Thoracic aorta (tissue), 2 donors: Measurements from ENCODE around the gene MVB12B. TPM values are rescaled to one million over a fixed set of nuclear protein-coding genes. Genes with fewer than 3 reads are reported as not detected.

Experiments used
- ATAC-seq: fragments of 150-250 bp; one replicate; pipeline ENCODE4 v1.8.0; 2017; ENCODE audit warnings: low read depth; ENCODE audit not compliant: insufficient number of reproducible peaks, low FRiP score
- DNase-seq: peaks from one replicate; pipeline ENCODE4 v3.0.0-alpha.2; 2020; ENCODE audit warnings: low spot score
- H3K27ac ChIP-seq, 2 donors: fragments of 200-600 bp; sonication (generic); 1 replicate in 1 of 2; 2 replicates in 1 of 2; pipeline ENCODE4 v1.5.1; 2016; ENCODE audit warnings: mild to moderate bottlenecking in 2 of 2, moderate library complexity in 2 of 2
- H3K27me3 ChIP-seq: fragments of 200-600 bp; sonication (generic); replicated peaks from 2 replicates; pipeline ENCODE4 v1.6.0; 2016; ENCODE audit warnings: mild to moderate bottlenecking; ENCODE audit not compliant: insufficient read depth
- H3K36me3 ChIP-seq: fragments of 200-600 bp; sonication (generic); one replicate; pipeline ENCODE4 v1.5.1; 2016
- H3K4me1 ChIP-seq, 2 donors: fragments of 200-600 bp; sonication (generic); 1 replicate in 1 of 2; 2 replicates in 1 of 2; pipeline versions ENCODE4 v1.5.1 to v1.6.0; 2016; ENCODE audit warnings: low read depth in 2 of 2, mild to moderate bottlenecking in 1 of 2; ENCODE audit not compliant: control insufficient read depth in 1 of 2
- H3K4me3 ChIP-seq: fragments of 200-600 bp; sonication (generic); 2 replicates; pipeline ENCODE4 v1.5.1; 2016; ENCODE audit warnings: mild to moderate bottlenecking
- H3K9me3 ChIP-seq: fragments of 200-600 bp; sonication (generic); 2 replicates; pipeline ENCODE4 v1.5.1; 2016
- total RNA-seq, 2 donors: library from RNA; depleted of rRNA; stranded (reverse); fragments of >200 nt; gene quantifications; one replicate each; pipeline versions ENCODE4 v1.1.0 to v1.2.3, GENCODE V29; 2016
- TF ChIP-seq, protein P1 (sequence below): fragments of 200-600 bp; sonication (generic); IDR thresholded peaks from one replicate; pipeline ENCODE4 v1.5.1; 2019; ENCODE audit warnings: antibody characterized with exemption

MVB12B gene
- total RNA-seq, 2 donors from 2014 or later: 18.4 to 21.7 TPM

DNA sequence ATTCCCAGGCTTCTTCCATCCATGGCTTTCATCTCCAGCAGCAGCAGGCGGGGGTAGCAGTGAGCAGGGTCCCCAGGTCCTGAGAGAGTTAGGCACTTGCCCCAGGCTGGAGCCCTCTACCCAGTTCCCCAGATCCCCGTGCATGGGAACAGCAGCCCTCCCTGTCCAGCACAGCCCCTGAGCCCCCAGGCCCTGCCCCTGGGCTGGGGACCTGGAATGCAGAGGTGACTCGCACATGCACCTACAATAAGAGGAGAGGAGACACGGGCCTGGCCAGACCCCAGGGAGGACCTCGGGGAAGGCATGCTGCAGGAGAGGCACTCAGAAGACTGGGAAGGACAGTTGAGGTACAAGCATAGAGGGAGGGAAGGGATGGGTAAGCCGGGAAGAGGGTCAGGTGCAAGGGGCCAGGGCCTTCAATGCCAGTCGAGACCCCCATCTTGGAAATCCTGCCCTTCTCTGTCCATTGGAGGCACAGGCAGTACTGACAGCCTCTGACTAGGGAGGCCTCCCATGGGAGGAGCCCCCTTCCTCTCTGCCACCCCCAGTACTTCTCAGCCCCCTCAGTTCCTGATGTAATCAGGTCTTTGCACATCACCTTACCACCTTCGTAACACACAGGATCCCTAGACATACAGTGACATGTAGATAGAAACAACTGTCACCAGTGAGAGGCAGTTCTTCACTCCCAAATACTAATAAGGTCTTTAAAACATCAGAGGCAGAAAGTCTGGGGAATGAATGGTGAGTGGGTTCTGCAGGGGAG is 151.8 kb downstream of the MVB12B start:
- no peak overlapping the region for H3K4me3 ChIP-seq
- no peaks in the 10 kb centered on the region for H3K27me3 ChIP-seq
- H3K27ac ChIP-seq: no peak overlapping the region
- DNase-seq: no peak
- no peaks in the 10 kb centered on the region for H3K36me3 ChIP-seq
- TF ChIP-seq, protein P1, sequence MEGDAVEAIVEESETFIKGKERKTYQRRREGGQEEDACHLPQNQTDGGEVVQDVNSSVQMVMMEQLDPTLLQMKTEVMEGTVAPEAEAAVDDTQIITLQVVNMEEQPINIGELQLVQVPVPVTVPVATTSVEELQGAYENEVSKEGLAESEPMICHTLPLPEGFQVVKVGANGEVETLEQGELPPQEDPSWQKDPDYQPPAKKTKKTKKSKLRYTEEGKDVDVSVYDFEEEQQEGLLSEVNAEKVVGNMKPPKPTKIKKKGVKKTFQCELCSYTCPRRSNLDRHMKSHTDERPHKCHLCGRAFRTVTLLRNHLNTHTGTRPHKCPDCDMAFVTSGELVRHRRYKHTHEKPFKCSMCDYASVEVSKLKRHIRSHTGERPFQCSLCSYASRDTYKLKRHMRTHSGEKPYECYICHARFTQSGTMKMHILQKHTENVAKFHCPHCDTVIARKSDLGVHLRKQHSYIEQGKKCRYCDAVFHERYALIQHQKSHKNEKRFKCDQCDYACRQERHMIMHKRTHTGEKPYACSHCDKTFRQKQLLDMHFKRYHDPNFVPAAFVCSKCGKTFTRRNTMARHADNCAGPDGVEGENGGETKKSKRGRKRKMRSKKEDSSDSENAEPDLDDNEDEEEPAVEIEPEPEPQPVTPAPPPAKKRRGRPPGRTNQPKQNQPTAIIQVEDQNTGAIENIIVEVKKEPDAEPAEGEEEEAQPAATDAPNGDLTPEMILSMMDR: no peak
- peaks cover 8 to 22% of the 10 kb centered on the region in 2 donors for H3K4me1 ChIP-seq
- ATAC-seq: no peak
- no peaks in the 10 kb centered on the region for H3K9me3 ChIP-seq

DNA sequence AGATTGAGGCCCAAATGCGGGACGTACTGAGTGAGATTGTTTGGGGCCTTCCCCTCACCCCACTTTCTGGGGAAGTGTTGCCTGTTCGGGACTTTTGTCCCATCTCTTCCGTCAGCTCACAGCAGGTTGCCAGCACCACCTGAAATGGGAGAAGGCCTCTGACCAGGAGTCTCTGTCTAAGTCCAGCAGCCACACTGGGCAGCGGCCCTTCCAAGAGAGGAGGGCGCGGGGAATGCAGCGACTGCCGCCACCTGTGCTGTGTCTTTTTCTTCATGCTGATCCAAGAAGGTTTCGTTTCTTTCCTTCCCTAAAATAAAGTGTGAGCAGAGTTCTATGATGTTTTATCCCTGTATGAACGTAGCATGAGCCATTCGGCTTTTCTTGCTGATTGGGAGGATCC is 152.9 kb downstream of the MVB12B start:
- no peaks in the 10 kb centered on the region for H3K27me3 ChIP-seq
- DNase-seq (no peak), ATAC-seq (no peak)
- peaks cover 5 to 14% of the 10 kb centered on the region in 2 donors for H3K4me1 ChIP-seq
- TF ChIP-seq, protein P1: no peak
- H3K36me3 ChIP-seq: no peaks in the 10 kb centered on the region
- no peak overlapping the region for H3K27ac ChIP-seq
- no peak overlapping the region for H3K4me3 ChIP-seq
- H3K9me3 ChIP-seq: no peaks in the 10 kb centered on the region

DNA sequence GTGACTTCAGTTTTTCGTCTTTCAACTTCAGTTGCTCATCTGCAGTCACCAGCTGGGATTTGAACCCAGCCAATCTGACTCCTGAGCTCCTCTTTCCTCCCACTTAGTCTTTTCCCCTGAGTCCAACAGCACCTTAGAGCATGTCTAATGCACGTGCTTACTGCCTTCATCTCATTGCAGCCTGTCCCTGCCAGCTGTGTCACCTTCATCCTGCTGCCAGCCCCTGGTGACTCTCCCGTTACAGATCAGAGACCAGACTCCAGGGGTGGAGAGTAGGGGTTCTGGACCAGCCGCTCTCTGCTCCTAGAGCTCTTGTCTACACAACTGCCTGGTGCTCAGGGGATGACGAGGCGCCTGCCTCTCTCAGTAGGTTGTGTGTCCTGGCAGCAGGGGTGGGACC is 154.2 kb downstream of the MVB12B start:
- no peak overlapping the region for H3K27ac ChIP-seq

GRCh38 chr9:126481862-126482261 is 155.2 kb downstream of the MVB12B start:
- TF ChIP-seq, protein P1: no peak
- Histone ChIP-seq H3K27me3 (no peaks in the 10 kb centered on the region), H3K4me3 (peak overlapping the region; percentile 58), H3K27ac (peak overlapping the region in 1 of 2 donors; percentile 11), H3K9me3 (no peaks in the 10 kb centered on the region), H3K36me3 (no peaks in the 10 kb centered on the region), H3K4me1 (peaks cover 5 to 14% of the 10 kb centered on the region in 2 donors)
- ATAC-seq (no peak), DNase-seq (no peak)

More for the DNA sequence above, 154.2 kb downstream of the MVB12B start:
- DNase-seq (no peak), ATAC-seq (no peak)
- TF ChIP-seq, protein P1: no peak
- H3K36me3 ChIP-seq: no peaks in the 10 kb centered on the region
- H3K4me3 ChIP-seq: no peak overlapping the region
- no peaks in the 10 kb centered on the region for H3K9me3 ChIP-seq
- peaks cover 5 to 14% of the 10 kb centered on the region in 2 donors for H3K4me1 ChIP-seq
- no peaks in the 10 kb centered on the region for H3K27me3 ChIP-seq

- Histone ChIP-seq H3K27ac (peak overlapping the region in 1 of 2 donors; percentile 11), H3K4me3 (peak overlapping the region; percentile 58), H3K4me1 (peaks cover 5 to 14% of the 10 kb centered on the region in 2 donors), H3K9me3 (no peaks in the 10 kb centered on the region), H3K27me3 (no peaks in the 10 kb centered on the region), H3K36me3 (no peaks in the 10 kb centered on the region)
- peak; percentile 66 for ATAC-seq
- DNase-seq: no peak
- TF ChIP-seq, protein P1: no peak
These were observed 155.9 kb downstream of the MVB12B start for GRCh38 chr9:126482361-126483044.
